GM23248 (cell line): ENCODE data around the gene KIF17. TPM values are rescaled to one million over a fixed set of nuclear protein-coding genes. Genes with fewer than 3 reads are reported as not detected.

Experiments
- DNase-seq: peaks from one replicate; pipeline ENCODE4 v3.0.0-alpha.2; 2015
- H2AFZ ChIP-seq: fragments of 200-600 bp; sonication (generic); 2 replicates; pipeline ENCODE4 v1.6.1; 2016; ENCODE audit warnings: antibody characterized with exemption
- H3F3A ChIP-seq: fragments of 200-600 bp; sonication (generic); 2 replicates; pipeline ENCODE4 v1.6.1; 2016; ENCODE audit warnings: mild to moderate bottlenecking, antibody characterized with exemption, mixed run types; ENCODE audit not compliant: insufficient read depth
- H3K27ac ChIP-seq: fragments of 200-600 bp; sonication (generic); 2 replicates; pipeline ENCODE4 v1.5.1; 2016; ENCODE audit warnings: mild to moderate bottlenecking
- H3K27me3 ChIP-seq: fragments of 200-600 bp; sonication (generic); replicated peaks from 2 replicates; pipeline ENCODE4 v1.6.1; 2016; ENCODE audit warnings: mild to moderate bottlenecking; ENCODE audit not compliant: insufficient read depth
- H3K36me3 ChIP-seq: fragments of 200-600 bp; sonication (generic); 2 replicates; pipeline ENCODE4 v1.6.1; 2016; ENCODE audit warnings: low read depth, mild to moderate bottlenecking
- H3K4me1 ChIP-seq: fragments of 200-600 bp; sonication (generic); 2 replicates; pipeline ENCODE4 v1.6.1; 2016; ENCODE audit warnings: mild to moderate bottlenecking; ENCODE audit not compliant: insufficient read depth
- H3K4me2 ChIP-seq: fragments of 200-600 bp; sonication (generic); one replicate; pipeline ENCODE4 v1.6.1; 2016; ENCODE audit warnings: mild to moderate bottlenecking; ENCODE audit not compliant: unreplicated experiment
- H3K4me3 ChIP-seq: fragments of 200-600 bp; sonication (generic); 2 replicates; pipeline ENCODE4 v1.5.1; 2016; ENCODE audit warnings: mild to moderate bottlenecking
- H3K79me2 ChIP-seq: fragments of 200-600 bp; sonication (generic); 2 replicates; pipeline ENCODE4 v1.6.1; 2016; ENCODE audit warnings: mild to moderate bottlenecking; ENCODE audit not compliant: insufficient read depth
- H3K9ac ChIP-seq: fragments of 200-600 bp; sonication (generic); 2 replicates; pipeline ENCODE4 v1.6.1; 2016; ENCODE audit warnings: mild to moderate bottlenecking
- H3K9me2 ChIP-seq: fragments of 200-600 bp; sonication (generic); 2 replicates; pipeline ENCODE4 v1.6.1; 2016; ENCODE audit warnings: mixed run types, mild to moderate bottlenecking, moderate library complexity; ENCODE audit not compliant: insufficient read depth
- H3K9me3 ChIP-seq: fragments of 200-600 bp; sonication (generic); one replicate; pipeline ENCODE4 v1.6.1; 2017; ENCODE audit warnings: low read depth
- H4K20me1 ChIP-seq: fragments of 200-600 bp; sonication (generic); 2 replicates; pipeline ENCODE4 v1.6.0; 2016; ENCODE audit not compliant: insufficient read depth
- EZH2 ChIP-seq: fragments of 200-600 bp; sonication (generic); IDR thresholded peaks from 2 replicates; pipeline ENCODE4 v1.6.1; 2018; ENCODE audit warnings: antibody characterized with exemption, mild to moderate bottlenecking; ENCODE audit not compliant: insufficient read depth, poor library complexity, severe bottlenecking
- EZH2phosphoT487 ChIP-seq: fragments of 200-600 bp; sonication (generic); IDR thresholded peaks from 2 replicates; pipeline ENCODE4 v1.6.1; 2018; ENCODE audit warnings: antibody characterized with exemption, moderate library complexity, mild to moderate bottlenecking, low read depth; ENCODE audit not compliant: insufficient read depth
- WGBS, 2 experiments: methylation state at CpG; one replicate each; pipeline ENCODE4 v1.1.6; 2015 to 2017; ENCODE audit warnings: low lambda C conversion rate in 2 of 2, low coverage in 1 of 2; ENCODE audit errors: missing lambda C conversion rate in 2 of 2; 5-methylcytosine and 5-hydroxymethylcytosine counted together
- in situ Hi-C: fragments of 300-500 bp; cut with MboI; formaldehyde crosslinking; loops from 2 replicates; pipeline ENCODE4 v1.15.0; 2020
- polyA plus RNA-seq: library from polyadenylated mRNA; unstranded; fragments of >200 nt; fragmentation: Nextera tagmentation; extraction: Ambion mirVana; gene quantifications from 2 replicates; pipeline ENCODE4 v1.2.1, GENCODE V29; 2016
- total RNA-seq: library from RNA; depleted of rRNA; stranded (reverse); fragments of >200 nt; shearing (Covaris generic); gene quantifications from 2 replicates; pipeline ENCODE4 v1.2.3, GENCODE V29; 2014

Gene KIF17
- total and polyA plus RNA-seq, 2 experiments from 2014 or later: 0.11 to 0.31 TPM

DNA sequence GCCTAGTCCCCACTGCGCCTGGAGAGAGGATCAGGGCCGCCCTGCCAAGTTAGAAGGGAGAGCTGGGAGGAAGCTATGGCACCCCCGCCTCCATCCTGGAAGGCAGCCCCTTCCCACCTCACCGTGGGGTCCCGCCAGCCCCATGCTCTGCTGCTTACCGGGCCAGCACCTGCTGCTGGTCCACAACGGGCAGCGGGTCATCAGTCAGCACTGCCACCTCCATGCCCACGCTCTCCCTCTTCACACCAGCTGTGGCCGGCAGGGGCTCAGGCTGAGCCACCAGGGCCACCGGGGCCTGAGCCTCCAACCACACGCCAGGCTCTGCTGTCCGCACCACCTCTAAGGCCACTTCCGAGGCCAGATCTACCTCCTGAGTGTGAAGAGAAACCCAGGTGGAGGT lies 33.2 kb downstream of the KIF17 start:
- WGBS, 2 experiments: 92% methylated on average over 14 of the region's 14 CpGs
- Histone ChIP-seq H3K27me3 (no peaks in the 10 kb centered on the region), H3K9ac (no peak overlapping the region), H3K4me1 (no peaks in the 10 kb centered on the region), H3F3A (no peaks in the 10 kb centered on the region), H3K4me3 (no peak overlapping the region), H3K9me3 (no peaks in the 10 kb centered on the region), H2AFZ (no peak overlapping the region), H3K27ac (no peak overlapping the region), H3K4me2 (no peak overlapping the region), H3K79me2 (no peaks in the 10 kb centered on the region), H4K20me1 (no peaks in the 10 kb centered on the region), H3K36me3 (no peaks in the 10 kb centered on the region), H3K9me2 (no peaks in the 10 kb centered on the region)
- DNase-seq: no peak
- in situ Hi-C loops: no loop called here
- no peak for TF ChIP-seq EZH2phosphoT487
- no peak for TF ChIP-seq EZH2

DNA sequence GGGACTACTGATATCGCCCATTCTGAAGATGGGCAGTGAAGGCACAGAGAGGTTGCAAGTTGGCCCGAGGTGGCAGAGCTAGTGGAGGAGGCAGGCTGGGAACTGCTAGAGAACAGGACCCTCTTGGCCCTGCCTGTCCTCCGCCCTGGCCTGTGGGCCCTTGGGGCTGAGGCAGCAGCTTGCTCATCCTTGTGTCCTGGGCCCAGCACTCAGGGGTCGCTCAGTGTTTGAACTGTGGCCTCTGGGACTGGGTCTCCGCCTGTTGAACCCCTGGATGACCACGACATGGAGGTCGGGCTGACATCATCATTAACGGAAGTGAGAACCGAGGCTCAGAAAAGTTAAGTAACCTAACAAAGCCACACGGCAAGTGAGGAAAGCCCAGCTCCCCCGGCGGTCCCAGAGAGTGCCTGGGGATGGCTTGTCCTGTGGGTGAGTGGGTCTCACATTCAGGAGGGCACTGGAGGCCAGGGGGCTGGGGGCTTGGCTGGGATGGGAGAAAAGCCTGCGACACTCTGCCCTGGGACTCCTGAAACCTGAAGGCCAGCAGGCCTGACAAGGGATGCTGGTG lies 33.7 kb downstream of the KIF17 start:
- TF ChIP-seq EZH2phosphoT487 (no peak), EZH2 (no peak)
- WGBS, 2 experiments: 78 to 81% methylated on average over 13 of the region's 13 CpGs
- no peak overlapping the region for H3K9ac ChIP-seq
- no peak for DNase-seq
- H2AFZ ChIP-seq: no peak overlapping the region
- H3K27ac ChIP-seq: no peak overlapping the region
- H3K9me2 ChIP-seq: no peaks in the 10 kb centered on the region
- no peaks in the 10 kb centered on the region for H3K9me3 ChIP-seq
- no peaks in the 10 kb centered on the region for H3K4me1 ChIP-seq
- H3K79me2 ChIP-seq: no peaks in the 10 kb centered on the region
- in situ Hi-C loops: no loop called here
- no peak overlapping the region for H3K4me3 ChIP-seq
- H4K20me1 ChIP-seq: no peaks in the 10 kb centered on the region
- H3K27me3 ChIP-seq: no peaks in the 10 kb centered on the region
- no peaks in the 10 kb centered on the region for H3K36me3 ChIP-seq
- no peaks in the 10 kb centered on the region for H3F3A ChIP-seq
- H3K4me2 ChIP-seq: no peak overlapping the region

DNA sequence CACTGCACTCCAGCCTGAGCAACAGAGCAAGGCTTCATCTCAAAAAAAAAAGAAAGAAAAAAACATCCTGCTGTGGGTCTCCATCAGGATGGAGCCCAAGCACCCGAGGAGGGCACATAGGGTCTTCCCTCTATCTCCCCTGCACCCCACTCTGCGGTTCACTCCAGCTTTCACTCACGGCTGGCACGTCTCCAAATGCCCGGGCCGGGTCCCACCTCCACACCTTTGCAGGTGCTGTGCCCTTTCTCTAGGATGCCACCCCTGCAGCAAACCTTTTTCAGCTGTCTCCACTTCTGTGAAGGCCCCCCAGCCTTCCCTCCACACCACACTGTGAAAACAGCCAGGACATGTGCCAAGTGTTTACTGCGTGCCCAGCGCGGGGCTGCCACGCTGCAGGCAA lies 34.2 kb downstream of the KIF17 start:
- no peak for DNase-seq
- WGBS, 2 experiments: 74 to 76% methylated on average over 10 of the region's 10 CpGs
- Histone ChIP-seq H3K4me1 (no peaks in the 10 kb centered on the region), H2AFZ (no peak overlapping the region), H3K79me2 (no peaks in the 10 kb centered on the region), H3K27me3 (no peaks in the 10 kb centered on the region), H3K4me3 (no peak overlapping the region), H3F3A (no peaks in the 10 kb centered on the region), H3K36me3 (no peaks in the 10 kb centered on the region), H3K9me3 (no peaks in the 10 kb centered on the region), H3K9ac (no peak overlapping the region), H3K27ac (no peak overlapping the region), H3K9me2 (no peaks in the 10 kb centered on the region), H4K20me1 (no peaks in the 10 kb centered on the region), H3K4me2 (no peak overlapping the region)
- TF ChIP-seq EZH2: no peak
- no peak for TF ChIP-seq EZH2phosphoT487
- in situ Hi-C loops: no loop called here

GRCh38 chr1:20682571-20683236 lies 35.1 kb downstream of the KIF17 start:
- Histone ChIP-seq H3K79me2 (no peaks in the 10 kb centered on the region), H3K27me3 (no peaks in the 10 kb centered on the region), H3K9ac (no peak overlapping the region), H3K9me3 (no peaks in the 10 kb centered on the region), H3K36me3 (no peaks in the 10 kb centered on the region), H3K4me3 (no peak overlapping the region), H3K9me2 (no peaks in the 10 kb centered on the region), H3K4me2 (no peak overlapping the region), H3K27ac (no peak overlapping the region), H2AFZ (no peak overlapping the region), H3K4me1 (no peaks in the 10 kb centered on the region), H4K20me1 (no peaks in the 10 kb centered on the region), H3F3A (no peaks in the 10 kb centered on the region)
- DNase-seq: no peak
- TF ChIP-seq EZH2 (no peak), EZH2phosphoT487 (no peak)
- WGBS, 2 experiments: 76 to 80% methylated on average over 20 to 24 of the region's 24 CpGs
- in situ Hi-C loops: no loop called here
